Left forelimb (tissue), 1 donor: Measurements from ENCODE around the gene RFTN2.

Source experiments
- DNase-seq: peaks from one replicate; pipeline ENCODE4 v3.0.0-alpha.2; 2018; ENCODE audit warnings: low spot score

RFTN2 gene

DNA sequence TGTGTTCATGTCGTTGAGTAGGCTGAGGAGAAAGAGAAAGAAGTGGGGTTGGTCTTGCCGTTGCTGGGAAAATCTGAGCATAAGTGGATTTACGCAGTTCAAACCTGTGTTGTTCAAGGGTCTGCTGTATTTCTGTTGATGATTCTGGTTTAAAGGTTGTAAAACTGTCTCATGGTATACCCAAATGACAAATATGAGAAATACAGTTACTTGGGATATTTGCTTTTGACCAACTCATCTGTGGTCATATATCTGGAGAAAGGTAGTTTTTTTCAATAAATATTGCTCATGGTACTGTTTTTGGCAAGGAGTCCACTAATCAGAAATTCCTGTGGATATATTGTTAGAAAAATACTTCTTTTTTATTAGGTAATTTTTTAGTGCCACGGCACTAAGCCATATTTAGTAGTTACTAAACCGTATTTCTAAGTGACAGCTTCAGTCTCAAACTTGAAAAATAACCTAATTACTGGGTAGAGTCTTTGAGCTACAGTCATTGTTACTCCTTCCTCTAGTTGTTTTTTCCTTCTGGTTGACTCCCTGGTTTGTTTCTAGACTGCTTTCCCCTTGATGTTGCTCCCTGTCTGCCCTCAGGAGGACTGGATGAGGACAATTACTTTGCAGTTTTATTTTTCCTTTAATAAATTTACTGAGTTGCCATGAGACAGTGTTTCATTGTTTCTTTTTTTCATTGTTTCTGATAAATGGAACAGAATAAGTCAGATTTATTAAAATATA is 128.1 kb downstream of the RFTN2 start:
- DNase-seq, result no peak

DNA sequence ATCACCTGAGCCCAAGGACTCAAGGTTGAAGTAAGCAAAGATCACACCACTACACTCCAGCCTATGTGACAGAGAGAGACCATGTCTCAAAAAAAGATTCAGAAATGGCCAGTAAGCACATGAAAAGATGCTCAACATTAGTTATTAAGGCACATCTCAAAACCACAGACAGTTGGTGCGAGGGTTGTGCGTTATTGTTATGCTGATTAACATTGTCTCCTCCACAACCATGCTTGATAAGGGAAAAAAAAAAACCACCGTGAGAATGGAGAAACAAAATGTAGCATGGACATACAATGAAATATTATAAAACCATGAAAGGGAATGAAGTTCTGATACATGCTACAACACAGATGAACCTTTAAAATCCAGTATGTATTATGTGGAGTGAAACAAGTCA is 132.2 kb downstream of the RFTN2 start:
- DNase-seq, result no peak

DNA sequence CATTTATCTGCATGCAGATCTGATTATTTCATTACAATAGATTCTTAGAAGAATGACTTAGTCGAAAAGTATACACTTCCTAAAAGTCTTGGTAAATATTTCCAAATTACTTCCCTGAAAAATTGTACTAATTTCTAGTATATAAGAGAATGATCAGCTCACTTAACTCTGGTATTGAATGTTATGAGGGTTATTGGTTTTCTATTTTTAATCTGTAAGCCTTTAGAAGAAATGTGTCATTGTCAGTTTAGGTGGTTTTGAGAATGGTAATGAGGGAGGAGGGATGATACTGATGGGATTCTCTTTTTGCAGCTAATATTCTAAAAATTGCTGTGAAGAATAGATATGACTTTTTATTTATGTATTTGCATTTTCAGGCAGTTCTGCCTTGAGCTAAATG is 135.7 kb downstream of the RFTN2 start:
- no peak for DNase-seq

DNA sequence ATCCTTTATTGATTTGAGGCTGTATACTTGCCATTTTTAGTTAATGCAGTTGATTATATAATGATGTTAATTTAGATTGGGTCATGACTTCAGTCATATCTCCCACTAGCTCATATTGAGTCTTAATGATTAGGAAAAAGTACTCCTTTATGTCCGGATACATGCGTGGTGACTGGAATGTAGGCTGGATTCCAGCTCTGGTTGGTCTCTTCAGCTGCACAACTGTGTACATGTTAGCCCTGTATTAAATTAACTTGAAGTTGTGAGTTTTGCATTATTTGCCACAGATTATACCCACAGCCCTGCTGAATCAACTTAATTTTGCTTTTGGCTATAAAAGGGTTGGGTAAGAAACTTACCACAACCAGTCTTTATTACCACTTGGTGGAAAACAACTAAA is 137.0 kb downstream of the RFTN2 start:
- DNase-seq, result no peak
